Kidney capillary endothelial cell (primary cell): ENCODE results near the gene AHSA1.

Experiments
- DNase-seq: peaks from one replicate; pipeline ENCODE4 v3.0.0-alpha.2; 2018; ENCODE audit warnings: low spot score

Gene AHSA1

DNA sequence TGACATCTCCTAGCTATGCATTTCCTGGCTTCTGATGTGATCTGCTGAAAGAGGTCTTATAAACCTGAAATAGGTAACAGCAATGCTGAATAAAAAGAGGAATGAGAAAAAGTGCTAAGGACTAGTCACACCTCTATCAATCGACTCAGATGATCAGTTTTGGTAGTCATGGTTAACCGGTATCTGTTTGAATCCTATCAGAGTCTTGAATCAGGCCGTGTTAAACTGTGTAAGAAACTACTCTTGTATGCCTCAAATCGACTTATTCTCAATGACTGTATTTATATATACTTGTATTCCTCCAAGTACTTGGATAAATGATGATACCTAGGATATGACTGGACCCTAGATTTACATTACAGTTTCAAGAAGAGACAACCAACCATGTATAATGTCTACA, 51.5 kb downstream of the AHSA1 start:
- no peak for DNase-seq

GRCh38 chr14:77511486-77512162, 53.7 kb downstream of the AHSA1 start:
- DNase-seq, result no peak

DNA sequence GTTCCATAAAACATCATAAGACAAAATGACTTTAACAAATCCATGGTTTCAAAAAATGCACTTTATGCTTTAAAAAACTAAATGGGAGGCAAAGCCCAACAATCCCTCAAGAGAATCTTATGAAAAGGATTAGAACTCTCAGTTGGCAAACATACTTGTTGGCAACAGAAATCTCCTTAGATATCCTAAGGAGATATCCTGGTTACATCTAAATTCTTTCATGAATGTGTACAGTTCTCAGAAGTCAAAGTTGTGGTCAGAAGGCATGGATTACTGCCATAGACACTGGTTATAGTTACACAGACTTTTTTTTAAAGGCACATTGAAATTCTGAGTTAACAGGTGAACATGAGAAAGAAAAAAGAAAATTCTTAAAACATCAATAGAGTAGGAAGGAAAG, 58.2 kb downstream of the AHSA1 start:
- no peak for DNase-seq
